ENCODE data around the gene STK32A.
"Not testable (repeated sequence)": the region's sequence is repeated elsewhere in the genome, so short reads cannot be mapped to it uniquely, and the experiment has no call there.

Gene STK32A

DNA sequence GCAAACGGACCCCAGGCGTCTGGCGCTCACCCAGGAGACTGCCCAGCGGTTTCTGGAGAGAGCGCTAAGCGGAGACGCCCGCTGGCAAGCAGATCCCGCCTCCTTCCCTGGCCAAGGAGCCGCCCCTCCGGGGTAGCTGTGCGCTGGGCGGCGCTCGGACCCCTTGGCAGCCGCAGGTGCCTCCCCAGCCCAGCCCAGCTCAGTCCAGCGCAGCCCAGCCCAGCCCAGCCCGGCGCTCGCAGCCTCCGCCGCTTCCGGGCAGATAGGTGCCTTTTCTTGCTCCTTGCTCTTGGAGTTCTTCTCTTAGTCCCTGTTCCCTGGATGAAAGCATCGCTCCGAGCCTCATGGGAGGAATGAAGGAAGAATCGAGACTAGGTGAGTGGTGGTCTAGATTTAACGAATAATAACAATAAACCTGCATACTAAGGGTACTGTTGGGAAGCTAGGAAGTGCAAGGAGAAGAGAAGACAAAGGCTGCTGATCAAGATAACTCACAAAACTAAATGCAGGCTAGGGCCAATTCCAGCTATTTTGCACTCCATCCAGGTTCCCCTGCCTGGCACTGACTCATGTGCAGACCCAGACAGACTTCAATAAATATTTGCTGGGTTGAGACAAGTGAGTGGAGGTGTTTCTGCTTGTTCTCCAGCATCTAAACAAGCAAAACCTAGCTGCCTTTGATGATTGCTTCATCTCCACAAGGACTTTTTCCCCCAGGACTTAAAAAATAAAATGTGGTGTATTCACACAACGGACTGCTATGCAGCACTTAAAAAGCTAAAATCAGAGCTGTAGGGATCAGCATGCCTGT is at the start of gene STK32A:
TSS of gene STK32A (plus strand) at position 202 of the 811 bp plus-strand sequence. CDS start 4,609 bp downstream, outside the sequence.
- DNase-seq (ENCODE audit: low read depth in 2 of 2): no peak

GRCh38 chr5:147187099-147187540 is 47.7 kb upstream of the STK32A start:
- no peak for DNase-seq (ENCODE audit: low read depth in 2 of 2)

GRCh38 chr5:147188200-147189108 is 46.4 kb upstream of the STK32A start:
- DNase-seq (ENCODE audit: low read depth in 2 of 2): no peak

DNA sequence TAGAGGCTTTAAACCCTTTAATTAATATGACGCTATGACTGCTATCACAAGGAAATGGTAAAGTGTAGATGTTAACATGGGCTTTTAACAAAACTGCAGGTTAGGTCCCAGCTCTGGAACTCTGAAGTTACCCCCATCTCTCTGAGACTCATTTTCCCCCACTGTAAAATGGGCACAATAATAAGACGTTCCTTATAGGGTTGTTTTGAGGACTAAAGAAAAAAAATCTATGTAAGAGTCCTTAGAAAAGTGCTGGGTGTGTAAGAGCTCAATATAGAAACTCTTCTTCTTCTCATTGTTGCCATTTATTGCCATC is 45.8 kb upstream of the STK32A start:
- DNase-seq (ENCODE audit: low read depth in 2 of 2): no peak

- no peak for DNase-seq (ENCODE audit: low read depth in 2 of 2)
These were observed 44.5 kb upstream of the STK32A start for GRCh38 chr5:147190331-147190730.

DNA sequence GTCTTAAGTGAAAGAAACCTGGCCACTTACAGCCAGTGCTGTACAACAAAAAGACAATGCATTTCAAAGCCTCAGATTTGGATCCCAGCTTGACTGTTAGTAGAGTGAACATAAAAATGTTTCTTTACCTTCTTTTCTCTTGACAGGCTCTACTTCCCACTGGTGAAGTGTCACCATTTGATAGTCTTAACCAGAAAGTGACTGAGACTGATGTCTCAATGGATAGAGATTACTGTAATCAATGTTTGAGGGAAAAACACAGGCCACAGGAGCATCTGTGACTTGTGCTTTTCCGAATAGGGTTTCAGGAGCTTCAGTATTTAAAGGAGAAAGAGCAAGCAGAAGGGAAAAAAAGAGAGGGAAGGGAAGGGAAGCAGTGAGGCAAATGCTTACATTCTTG is 41.7 kb upstream of the STK32A start:
- no peak for DNase-seq (ENCODE audit: low read depth in 2 of 2)

GRCh38 chr5:147200004-147200403 is 34.8 kb upstream of the STK32A start:
- DNase-seq (ENCODE audit: low read depth in 2 of 2): no peak

GRCh38 chr5:147203213-147203612 is 31.6 kb upstream of the STK32A start:
- no peak for DNase-seq (ENCODE audit: low read depth in 2 of 2)

DNA sequence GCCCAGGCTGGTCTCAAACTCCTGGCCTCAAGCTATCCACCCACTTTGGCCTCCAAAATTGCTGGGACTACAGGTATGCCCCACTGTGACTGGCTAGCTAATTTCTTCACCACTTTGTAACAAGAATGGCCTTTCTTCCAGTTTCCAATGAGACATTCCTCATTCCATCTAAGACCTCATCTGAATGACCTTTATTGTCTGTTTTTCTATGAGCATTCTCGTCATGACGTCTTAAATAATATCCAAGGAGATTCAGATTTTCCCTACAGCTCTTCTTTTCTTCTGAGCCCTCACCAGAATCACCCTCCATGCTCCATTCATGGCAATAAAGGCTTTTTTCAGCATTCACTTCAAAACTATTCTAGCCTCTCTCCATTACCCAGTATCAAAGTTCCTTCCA is 30.2 kb upstream of the STK32A start:
- no peak for DNase-seq (ENCODE audit: low read depth in 2 of 2)

DNA sequence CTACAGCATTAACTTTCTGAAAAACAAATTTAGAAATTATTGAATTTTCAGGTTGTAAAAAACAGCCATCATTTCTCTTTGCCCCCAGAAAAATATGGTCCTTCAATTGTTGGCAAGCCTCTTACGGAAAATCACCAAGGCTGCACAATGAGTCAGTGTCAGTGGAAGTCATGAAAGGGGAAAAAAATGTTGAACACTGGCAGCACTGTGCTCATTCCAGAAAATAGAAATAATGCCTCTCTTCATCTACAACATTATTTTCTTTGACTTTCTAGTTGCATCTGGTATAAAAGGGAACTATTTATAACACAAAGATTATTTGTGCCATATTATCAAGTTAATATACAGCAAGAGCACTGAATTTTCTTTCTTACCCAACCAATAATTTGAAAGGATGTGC is 26.7 kb upstream of the STK32A start:
- no peak for DNase-seq (ENCODE audit: low read depth in 2 of 2)

DNA sequence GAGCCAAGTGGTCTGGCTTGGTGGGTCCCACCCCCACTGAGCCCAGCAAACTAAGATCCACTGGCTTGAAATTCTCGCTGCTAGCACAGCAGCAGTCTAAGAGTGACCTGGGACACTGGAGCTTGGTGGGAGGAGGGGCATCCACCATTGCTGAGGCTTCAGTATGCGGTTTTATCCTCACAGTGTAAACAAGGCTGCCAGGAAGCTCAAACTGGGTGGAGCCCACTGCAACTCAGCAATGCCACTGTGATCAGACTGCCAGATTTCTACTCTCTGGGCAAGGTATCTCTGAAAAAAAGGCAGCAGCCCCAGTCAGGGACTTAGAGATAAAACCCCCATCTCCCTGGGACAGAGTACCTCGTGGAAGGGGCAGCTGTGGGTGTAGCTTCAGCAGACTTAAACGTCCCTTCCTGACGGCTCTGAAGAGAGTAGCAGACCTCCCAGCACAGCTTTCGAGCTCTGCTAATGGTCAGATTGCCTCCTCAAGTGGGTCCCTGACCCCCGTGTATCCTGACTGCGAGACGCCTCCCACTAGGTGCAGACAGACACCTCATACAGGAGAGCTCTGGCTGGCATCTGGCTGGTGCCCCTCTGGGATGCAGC is 18.2 kb upstream of the STK32A start:
- no peak for DNase-seq (ENCODE audit: low read depth in 2 of 2)

- DNase-seq (ENCODE audit: low read depth in 2 of 2): no peak
These were observed 11.5 kb upstream of the STK32A start for GRCh38 chr5:147223343-147223742.

DNA sequence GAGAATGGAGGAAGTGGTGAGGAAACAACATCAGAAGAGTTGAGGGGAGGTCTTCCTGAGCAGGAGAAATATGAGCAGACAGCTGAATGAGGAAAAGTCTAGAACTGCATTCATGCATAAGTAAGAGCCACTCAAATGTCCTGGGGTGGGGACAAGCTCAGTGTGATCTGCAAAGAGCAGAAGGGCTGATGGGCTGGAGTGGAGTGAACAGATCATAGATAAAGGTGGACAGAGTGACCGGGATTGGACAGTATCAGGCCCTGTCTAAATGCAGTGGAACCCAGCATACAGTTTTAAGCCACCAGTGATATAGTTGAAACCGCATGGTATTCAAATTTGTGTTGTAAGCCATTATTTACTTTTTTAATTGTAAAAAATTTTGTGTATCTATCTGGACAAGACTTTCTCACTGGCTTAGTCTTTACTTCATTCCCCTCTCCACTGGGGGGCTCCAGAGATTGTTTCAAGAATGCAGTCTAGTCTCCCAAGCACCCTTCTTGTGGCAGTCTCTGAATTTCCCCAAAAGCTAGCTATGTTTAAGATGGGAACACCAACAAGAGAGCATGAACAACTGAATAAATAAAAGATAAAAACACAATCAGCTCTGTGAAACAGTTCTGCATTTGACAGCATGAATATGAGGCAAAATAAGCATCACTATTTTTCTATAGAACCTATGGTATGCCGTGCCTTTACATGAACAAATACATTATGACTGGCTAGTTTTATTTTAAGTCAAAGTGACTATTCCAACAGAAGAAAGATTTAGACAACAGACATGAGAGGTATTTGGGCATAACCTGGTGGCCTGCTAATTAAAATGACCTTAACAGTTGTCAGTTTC is 10.7 kb upstream of the STK32A start:
- DNase-seq (ENCODE audit: low read depth in 2 of 2): no peak

- no peak for DNase-seq (ENCODE audit: low read depth in 2 of 2)
These were observed 8.9 kb upstream of the STK32A start for GRCh38 chr5:147225938-147226337.

GRCh38 chr5:147226512-147226911 is 8.3 kb upstream of the STK32A start:
- DNase-seq (ENCODE audit: low read depth in 2 of 2): no peak

- DNase-seq (ENCODE audit: low read depth in 2 of 2): no peak
These were observed 494 bp upstream of the STK32A start for GRCh38 chr5:147234239-147234824.

DNA sequence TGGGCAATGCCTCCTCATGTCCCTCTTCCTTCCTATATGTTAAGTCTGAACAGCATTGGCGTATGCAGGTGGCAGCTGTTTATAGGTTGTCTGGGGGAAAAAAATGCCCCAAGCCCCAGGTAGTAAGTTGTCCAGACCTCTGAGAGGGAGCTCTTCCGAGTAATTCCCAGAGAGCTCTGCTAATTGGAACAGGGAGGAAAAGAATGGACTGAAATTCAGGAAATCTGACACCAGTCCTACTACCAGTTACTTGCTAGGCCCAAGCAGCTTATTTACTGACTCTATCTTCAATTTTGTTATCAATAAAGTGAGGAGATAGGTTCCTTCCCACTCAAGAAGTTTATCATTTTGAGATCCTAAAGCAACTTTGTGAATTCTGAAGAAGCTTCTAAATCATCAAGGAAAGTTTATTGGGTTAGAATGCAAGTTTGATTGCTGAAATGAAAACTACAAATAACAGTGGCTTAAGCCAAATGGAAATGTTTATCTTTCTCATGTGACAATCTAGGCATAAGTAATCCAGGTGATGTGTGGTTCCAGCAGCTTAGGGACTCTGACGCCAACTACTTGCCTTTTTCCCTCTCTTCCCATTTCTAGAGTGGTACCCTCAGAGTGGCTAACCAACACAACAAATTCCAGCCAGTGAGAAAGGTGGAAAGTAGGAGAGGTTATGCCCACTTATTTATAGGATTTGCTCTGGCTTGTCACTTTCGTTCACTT is 5.6 kb downstream of the STK32A start:
- DNase-seq (ENCODE audit: low read depth in 2 of 2): no peak

- DNase-seq (ENCODE audit: low read depth in 2 of 2): not testable (repeated sequence)
These were observed 8.4 kb downstream of the STK32A start for GRCh38 chr5:147243238-147243637.

DNA sequence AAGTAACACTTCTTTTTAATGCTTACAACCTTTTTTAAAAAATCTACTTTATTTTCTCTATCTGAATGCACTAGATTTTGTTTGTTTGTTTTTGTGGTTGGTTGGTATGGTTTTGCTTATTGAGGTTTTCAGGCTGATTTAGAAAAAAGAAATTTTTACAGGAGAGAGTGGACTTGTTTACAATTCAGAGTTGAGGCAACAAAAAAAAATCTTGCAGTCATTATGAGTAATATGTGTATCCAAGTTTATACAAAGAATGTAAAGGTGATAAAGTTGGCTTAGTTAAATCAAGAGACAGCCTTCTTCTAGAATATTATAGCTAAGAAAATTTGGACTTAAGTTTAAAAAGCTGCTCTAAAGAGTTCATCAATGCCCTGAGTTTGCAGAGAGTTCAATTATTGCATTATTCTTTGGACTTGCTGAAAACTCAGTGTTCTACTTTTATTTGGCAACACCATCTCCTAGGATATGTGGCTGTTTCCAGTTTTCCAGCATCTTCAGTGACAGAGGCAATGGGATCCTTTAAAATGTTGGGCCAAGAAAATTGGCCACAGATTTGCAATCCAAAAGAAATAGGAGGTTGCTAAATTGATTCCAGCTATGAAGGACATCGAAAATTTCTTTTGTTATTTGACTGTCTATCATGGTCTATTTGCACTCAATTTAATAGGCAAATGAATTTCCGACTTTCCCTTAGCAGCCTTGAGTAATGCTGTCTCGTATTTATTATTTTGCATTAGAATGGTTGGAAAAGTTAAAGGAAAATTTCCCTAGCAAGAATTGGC is 10.7 kb downstream of the STK32A start:
- DNase-seq (ENCODE audit: low read depth in 2 of 2): no peak

DNA sequence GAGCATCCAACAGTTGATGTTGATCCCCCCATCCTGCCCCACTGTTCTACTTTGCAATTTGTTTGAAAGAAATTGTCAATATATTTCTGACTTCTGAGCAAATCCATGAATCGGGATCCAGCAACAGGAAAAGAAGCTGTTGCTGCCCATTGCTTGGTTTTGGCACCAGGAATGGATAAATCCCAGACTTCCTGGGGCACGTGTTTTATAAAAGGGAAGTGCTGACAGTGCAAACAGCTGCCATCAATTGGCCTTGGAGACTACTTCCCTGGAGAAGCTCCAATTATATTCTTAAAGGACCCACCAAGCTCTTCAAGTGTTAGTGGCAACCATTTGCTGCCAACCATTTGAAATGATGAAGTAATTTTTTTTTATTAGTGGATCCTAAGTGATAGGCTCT is 13.7 kb downstream of the STK32A start:
- no peak for DNase-seq (ENCODE audit: low read depth in 2 of 2)
